Adipose tissue (tissue), 3 donors: ENCODE measurements around the gene JSRP1. TPM values are rescaled to one million over a fixed set of nuclear protein-coding genes. Genes with fewer than 3 reads are reported as not detected.
"Not testable (repeated sequence)": the region's sequence is repeated elsewhere in the genome, so short reads cannot be mapped to it uniquely, and the experiment has no call there.

ENCODE experiments used
- H3K27ac ChIP-seq: one replicate; pipeline ENCODE4 v1.5.1; 2013; ENCODE audit warnings: low read depth, low read length
- WGBS, 3 donors: extraction: QIAGEN DNeasy Blood & Tissue Kit; methylation state at CpG; one replicate each; pipeline ENCODE4 v1.1.7; 2013; 5-methylcytosine and 5-hydroxymethylcytosine counted together
- polyA plus RNA-seq, 3 donors: library from polyadenylated mRNA; stranded (reverse); fragments of 200-250 nt; gene quantifications; one replicate each; pipeline ENCODE4 v1.2.3, GENCODE V29; 2013
- donor health status: healthy with polysubstance abuse.
- donor health status: Bipolar disorder and iron deficiency.
- donor health status: healthy.

Gene JSRP1
- polyA plus RNA-seq, 3 donors = 0.56 to 0.74 (median 0.56) TPM

GRCh38 chr19:2286402-2287140, 30.4 kb upstream of the JSRP1 start:
- 78 to 87% (median 86%) methylated on average over 20 of the region's 20 CpGs for WGBS, 3 donors
- H3K27ac ChIP-seq = no peak overlapping the region

DNA sequence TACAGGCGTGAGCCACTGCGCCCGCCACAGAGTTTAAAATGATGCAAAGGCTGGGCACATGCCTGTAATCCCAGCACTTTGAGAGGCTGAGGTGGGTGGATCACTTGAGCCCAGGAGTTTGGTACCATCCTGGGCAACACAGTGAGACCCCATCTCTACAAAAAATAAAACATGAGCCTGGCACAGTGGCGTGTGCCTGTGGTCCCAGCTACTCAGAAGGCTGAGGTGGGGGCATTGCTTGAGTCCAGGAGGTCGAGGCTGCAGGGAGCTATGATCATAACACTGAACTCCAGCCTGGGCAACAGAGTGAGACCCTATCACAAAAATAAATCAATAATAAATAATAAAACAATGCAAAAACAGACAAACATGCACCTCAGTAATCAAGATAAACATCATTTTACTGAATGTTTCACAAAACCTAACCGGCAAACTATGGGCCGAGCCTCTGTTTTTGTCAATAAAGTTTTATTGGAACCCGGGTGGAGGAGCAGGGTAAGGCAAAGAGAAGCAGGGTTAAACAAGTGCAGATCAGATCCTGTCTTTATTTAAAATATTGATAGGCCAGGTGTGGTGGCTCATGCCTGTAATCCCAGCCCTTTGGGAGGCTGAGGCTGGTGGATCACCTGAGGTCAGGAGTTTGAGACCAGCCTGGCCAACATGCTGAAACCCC, 27.8 kb upstream of the JSRP1 start:
- WGBS, 3 donors = 95 to 97% (median 96%) methylated on average over 8 of the region's 8 CpGs
- H3K27ac ChIP-seq = no peak overlapping the region

DNA sequence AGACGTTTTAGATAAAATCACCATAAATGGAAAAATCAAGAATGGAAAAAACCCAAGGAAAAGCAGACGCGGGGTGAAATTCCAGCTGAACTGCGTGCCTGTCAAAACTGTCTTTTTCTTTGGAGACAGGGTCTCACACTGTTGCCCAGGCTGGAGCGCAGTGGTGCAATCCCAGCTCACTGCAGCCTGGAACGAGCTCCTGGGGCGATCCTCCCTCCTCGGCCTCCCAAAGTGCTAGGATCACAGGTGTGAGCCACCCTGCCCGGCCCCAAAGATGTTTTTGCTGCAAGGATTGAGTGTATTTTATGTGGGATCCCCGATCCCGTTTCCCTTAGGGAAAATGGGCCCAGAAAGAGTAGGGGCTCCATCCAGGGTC, 26.6 kb upstream of the JSRP1 start:
- WGBS, 3 donors = 69 to 76% (median 74%) methylated on average over 11 of the region's 11 CpGs
- H3K27ac ChIP-seq = no peak overlapping the region

- no peak within 1 kb of the TSS for H3K27ac ChIP-seq
- 7 to 31% (median 8%) methylated on average over 41 of the region's 41 CpGs for WGBS, 3 donors
These were observed 26.0 kb upstream of the JSRP1 start, which contains the start of gene PEAK3 for GRCh38 chr19:2282062-2282861. PEAK3 (minus strand) TSS chr19:2282175; CDS start chr19:2280931, 1,244 bp downstream.

DNA sequence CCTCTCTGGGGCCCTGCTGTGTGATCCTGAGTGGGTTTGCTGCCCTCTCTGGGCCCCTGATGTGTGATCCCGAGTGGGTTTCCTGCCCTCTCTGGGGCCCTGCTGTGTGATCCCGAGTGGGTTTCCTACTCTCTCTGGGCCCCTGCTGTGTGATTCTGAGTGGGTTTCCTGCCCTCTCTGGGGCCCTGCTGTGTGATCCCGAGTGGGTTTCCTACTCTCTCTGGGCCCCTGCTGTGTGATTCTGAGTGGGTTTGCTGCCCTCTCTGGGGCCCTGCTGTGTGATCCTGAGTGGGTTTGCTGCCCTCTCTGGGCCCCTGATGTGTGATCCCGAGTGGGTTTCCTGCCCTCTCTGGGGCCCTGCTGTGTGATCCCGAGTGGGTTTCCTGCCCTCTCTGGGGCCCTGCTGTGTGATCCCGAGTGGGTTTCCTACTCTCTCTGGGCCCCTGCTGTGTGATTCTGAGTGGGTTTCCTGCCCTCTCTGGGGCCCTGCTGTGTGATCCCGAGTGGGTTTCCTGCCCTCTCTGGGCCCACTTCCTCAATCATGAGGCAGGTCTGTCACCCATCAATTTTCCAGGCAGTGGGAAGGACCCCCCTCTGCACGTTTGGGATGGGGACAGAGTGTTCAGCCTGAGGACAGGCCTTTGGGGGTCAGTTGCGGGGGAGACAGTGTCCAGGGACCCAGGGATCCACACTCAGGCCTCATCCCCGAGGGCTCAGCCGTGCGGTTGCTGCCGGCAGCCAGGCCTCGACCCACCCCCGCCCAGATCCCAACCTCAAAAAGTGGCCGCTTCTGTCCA, 25.2 kb upstream of the JSRP1 start:
- 14 to 44% (median 16%) methylated on average over 13 to 16 of the region's 16 CpGs for WGBS, 3 donors

GRCh38 chr19:2280633-2281264, 24.5 kb upstream of the JSRP1 start:
- no peak overlapping the region for H3K27ac ChIP-seq
- 60 to 80% (median 78%) methylated on average over 25 to 26 of the region's 26 CpGs for WGBS, 3 donors

More for the DNA sequence above, 25.2 kb upstream of the JSRP1 start:
- not testable (repeated sequence) for H3K27ac ChIP-seq

DNA sequence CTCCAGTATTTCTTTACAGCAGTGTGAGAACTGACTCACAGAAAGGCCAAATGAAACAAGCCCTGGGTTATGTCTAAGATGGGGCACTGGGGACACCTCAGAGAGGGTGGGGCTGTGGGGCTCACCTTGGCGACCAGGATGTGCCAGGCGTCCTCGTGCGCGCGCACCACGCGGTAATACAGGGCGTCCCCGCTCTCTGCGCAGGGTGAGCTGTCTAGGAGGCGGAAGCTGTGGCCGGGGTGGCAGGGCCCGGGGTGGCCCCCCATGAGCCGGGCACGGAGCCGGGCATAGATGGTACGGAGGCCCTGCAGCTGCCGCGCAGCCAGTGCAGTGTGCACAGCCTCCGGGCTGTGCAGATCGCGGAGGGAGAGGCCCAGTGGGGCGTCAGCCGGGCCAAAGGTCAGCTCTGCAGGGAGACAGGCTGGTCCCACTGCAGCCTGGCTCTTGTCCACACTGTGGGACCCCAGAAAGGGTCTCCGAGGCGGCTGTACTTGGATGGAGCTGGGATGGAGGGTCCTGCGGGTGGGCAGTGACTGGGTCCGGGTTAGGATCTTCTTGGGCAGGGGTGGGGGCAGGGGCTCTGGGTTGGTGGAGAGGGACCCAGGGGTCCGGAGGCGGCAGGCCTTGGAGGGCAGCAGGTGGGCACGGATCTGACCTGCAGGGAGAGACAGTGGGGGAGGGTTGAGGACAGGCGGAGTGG, 22.4 kb upstream of the JSRP1 start:
- WGBS, 3 donors = 83 to 88% (median 88%) methylated on average over 28 to 33 of the region's 33 CpGs
- no peak overlapping the region for H3K27ac ChIP-seq

- WGBS, 3 donors = 81 to 82% (median 81%) methylated on average over 9 of the region's 9 CpGs
- H3K27ac ChIP-seq = no peak overlapping the region
These were observed 20.9 kb upstream of the JSRP1 start for GRCh38 chr19:2277138-2277537.

DNA sequence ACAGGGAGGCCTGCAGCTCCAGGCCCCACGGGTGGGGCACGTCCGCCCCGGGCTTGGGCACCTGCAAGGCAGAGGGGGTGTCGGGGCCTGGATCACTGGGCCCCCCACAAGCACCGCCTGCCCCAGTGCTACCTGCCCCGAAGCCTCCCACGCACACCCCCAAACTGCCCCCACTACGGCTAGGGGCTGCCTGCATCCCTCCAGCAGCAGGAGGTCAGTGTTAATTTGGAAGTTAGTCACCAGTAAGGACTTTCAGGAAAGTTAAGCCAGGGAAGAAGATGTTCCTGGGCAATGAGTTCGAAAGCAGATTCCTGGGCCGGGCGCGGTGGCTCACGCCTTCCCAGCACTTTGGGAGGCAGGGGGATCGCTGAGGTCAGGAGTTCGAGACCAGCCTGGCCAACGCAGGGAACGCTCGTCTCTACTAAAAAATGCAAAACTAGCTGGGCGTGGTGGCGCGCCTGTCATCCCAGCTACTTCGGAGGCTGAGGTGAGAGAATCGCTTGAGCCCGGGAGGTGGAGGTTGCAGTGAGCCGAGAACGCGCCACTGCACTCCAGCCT, 20.3 kb upstream of the JSRP1 start:
- H3K27ac ChIP-seq = no peak overlapping the region
- WGBS, 3 donors = 88 to 92% (median 88%) methylated on average over 28 of the region's 28 CpGs

DNA sequence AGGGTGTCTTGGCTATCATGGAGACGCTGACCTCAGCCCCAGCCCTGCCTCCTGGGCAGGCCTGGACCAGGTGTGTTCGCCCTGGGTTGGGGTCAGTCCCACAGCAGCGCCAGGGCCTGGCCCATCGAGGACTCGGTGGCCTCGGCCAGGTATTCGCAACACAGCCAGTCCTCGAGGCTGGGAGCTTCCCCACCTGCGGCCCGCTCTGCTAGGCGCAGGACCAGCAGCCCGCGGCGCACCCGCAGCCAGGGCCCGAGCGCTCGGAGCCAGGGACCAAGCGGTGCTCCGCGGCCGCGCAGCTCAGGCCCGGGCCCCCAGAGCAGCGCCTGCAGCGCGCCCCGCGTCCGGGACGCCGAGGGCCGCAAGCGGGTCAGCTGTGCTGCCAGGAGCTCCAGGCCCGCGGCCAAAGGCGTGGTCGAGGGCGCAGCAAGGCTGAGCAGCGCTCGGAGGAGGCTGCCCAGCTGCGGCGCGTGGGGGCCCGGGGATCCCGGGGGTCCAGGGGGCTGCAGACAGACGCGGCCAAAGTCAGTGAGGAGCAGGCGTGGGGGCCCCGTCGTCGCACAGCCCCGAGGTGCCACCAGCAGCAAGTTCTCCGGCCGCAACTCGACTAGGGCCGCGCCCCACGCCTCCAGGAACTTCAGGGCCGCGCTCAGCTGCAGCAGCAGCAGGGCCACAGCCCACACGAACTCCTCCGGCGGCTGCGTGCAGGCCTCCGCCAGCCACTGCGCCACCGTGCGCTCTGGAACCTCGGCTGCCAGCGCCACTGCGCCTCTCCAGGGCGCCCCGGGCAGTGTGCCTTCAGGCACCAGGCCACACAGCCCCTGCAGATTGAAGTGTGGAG, 19.6 kb upstream of the JSRP1 start:
- no peak overlapping the region for H3K27ac ChIP-seq
- 66 to 77% (median 67%) methylated on average over 49 to 74 of the region's 74 CpGs for WGBS, 3 donors

DNA sequence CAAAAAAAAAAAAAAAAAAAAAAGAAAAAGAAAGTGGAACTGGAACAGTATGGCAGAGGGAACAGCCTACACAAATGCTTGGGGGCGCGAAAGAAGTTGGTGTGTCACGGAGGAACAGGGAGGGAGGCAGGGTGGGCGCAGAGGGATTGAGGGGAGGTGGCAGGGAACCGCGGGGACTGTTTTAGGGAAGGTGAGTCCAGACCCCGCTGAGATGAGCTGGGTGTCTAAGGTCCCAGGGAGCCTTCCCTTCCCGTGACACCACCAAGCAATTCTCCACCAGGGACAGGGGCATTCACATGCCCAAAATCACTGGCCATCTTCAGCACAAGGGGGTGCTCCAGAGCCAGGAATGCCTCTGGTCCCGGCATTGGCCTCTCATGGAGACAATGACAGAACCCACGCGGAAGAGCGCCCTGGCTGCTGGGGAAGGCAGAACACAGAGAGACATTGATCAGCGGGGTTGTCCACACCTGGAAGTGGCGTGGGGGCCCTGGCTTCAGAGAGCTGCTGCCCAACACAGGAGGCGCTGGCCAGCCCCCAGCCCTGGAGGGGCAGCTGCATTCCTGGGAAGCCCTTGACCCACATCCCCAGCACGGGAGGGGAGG, 18.8 kb upstream of the JSRP1 start:
- no peak overlapping the region for H3K27ac ChIP-seq
- WGBS, 3 donors = 53 to 59% (median 56%) methylated on average over 16 of the region's 16 CpGs

DNA sequence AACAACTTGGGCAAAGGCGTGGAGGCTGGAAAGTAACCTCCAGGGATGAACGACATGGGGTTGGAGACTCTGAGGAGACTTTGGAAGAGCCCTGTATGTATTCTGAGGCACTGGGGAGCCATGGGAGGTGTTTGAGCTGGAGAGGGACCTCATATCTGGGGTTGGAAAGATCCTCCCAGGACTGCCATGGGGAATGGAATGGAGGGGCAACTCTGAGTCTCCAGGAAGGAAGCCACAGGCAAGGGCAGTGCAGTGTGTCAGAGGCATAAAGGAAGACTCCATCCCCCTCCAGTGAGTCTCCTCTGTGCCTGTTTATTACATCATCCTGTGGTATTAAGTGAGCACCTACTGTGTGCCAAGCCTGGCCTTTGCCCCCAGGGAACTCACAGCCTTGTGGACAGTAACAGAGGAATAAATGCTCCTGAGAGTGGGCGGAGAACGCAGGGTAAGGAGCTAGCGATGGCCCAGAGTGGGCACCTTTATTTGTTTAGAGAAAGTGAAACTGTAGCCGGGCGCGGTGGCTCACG, 18.0 kb upstream of the JSRP1 start:
- H3K27ac ChIP-seq = no peak overlapping the region
- WGBS, 3 donors = 84 to 91% (median 87%) methylated on average over 9 of the region's 9 CpGs

DNA sequence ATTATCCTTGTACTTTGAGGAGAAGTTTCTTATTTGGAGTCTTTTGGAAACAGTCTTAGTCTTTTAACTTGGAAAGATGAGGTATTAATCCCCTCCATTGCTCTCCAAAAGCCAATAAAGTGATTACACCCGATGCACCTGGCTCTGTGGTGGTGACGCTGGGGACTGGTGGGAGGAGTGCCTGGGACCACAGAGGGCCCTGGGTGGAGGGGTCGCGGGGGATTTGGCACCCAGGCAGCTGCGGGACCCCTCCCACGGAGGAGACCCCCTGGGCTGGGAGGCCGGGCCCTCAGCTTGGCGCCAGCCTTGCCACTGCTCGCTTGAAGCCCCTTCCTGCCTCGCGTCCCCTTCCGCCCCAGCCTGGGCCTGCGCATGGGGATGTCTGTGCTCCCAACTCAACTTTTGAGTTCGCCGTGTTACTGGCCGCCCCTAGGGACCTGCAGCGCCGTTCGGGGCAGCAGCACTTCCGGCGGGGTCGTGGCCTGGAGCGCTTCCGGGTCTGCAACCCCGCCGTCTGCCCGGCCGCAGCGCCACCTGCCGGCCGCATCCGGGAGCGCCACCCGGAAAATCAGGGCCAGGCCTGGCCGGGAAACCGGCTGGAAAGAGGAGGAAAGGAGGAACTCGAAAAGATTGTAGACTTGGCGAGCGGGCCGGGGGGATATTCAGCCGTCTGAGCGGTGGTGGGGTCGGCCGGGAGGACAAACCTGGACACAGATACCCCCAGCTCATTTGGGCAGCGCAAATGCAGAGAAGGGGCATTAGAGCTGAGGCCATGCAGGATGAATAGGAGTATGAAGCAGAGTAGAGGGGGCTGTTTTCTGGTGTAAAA, 17.4 kb upstream of the JSRP1 start:
- H3K27ac ChIP-seq = no peak overlapping the region
- 7 to 13% (median 11%) methylated on average over 36 to 45 of the region's 45 CpGs for WGBS, 3 donors

GRCh38 chr19:2271234-2272103, 15.3 kb upstream of the JSRP1 start:
- H3K27ac ChIP-seq = peak overlapping the region; percentile 48
- WGBS, 3 donors = 17 to 26% (median 25%) methylated on average over 41 to 43 of the region's 43 CpGs
